Astrocyte (in vitro differentiated cells and primary cell): ENCODE data around the gene DBP.

Source experiments
- EZH2 ChIP-seq: IDR thresholded peaks from 2 replicates; pipeline ENCODE4 v1.6.1; 2012; ENCODE audit warnings: mild to moderate bottlenecking, low read length, inconsistent platforms; ENCODE audit not compliant: insufficient read depth
- TF ChIP-seq, protein P1 (sequence below): IDR thresholded peaks from 2 replicates; pipeline ENCODE4 v1.5.1; 2011; ENCODE audit warnings: low read depth, mild to moderate bottlenecking, inconsistent platforms, low read length, moderate library complexity; ENCODE audit not compliant: insufficient read depth

DNA sequence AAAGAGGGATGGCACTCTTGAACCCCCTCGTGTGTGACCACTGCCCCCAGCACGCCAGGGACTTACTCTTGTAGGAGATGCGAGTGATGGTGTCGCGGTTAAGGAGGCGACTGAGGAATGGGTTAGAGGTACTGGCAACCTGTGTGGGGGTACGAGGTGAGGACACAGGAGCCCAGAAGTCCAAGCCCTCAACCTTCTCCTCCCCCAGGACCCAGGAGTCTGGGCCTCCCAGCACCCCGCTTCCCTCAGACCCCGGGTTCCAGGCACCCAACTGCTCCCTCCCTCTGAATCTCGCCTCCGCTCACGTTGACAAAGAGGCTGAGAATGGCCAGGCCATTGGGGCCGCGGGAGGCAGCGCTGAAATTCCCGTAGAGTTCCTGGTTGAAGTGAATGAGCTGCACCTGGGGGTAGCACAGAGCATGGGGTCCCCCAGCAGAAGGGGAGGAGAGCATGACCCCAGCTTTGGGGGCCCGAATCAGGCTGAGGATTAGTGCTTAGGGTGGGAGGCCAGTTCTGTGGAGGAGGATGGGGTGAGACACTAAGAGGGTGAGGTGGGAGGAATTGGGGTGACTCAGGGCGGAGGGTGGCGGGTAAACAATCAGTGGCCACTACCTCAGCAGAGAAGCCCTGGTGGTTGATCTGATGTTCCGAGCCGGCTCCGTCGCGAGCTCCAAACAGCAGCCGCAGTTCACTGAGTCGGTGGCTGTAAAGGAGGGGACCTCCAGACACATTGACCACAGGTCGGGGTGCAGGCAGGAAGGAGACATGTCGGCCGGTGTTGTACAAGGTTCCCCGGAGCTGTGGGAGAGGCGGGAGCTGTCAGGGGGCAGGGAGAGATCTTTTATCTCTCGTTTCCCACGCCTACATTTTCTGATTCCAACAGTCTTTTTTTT is 2.5 kb upstream of the DBP start:
- TF ChIP-seq, protein P1, sequence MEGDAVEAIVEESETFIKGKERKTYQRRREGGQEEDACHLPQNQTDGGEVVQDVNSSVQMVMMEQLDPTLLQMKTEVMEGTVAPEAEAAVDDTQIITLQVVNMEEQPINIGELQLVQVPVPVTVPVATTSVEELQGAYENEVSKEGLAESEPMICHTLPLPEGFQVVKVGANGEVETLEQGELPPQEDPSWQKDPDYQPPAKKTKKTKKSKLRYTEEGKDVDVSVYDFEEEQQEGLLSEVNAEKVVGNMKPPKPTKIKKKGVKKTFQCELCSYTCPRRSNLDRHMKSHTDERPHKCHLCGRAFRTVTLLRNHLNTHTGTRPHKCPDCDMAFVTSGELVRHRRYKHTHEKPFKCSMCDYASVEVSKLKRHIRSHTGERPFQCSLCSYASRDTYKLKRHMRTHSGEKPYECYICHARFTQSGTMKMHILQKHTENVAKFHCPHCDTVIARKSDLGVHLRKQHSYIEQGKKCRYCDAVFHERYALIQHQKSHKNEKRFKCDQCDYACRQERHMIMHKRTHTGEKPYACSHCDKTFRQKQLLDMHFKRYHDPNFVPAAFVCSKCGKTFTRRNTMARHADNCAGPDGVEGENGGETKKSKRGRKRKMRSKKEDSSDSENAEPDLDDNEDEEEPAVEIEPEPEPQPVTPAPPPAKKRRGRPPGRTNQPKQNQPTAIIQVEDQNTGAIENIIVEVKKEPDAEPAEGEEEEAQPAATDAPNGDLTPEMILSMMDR = no peak
- no peak for TF ChIP-seq EZH2
